ENCODE results near the gene OSBPL10.

GRCh38 chr3:31896026-31896425 is 85.0 kb downstream of the OSBPL10 start:
- TF ChIP-seq POLR2AphosphoS5 (IDR thresholded peaks at IDR 0.05) (no peak), CTCF (IDR thresholded peaks at IDR 0.05) (no peak)

Data from prostate gland (tissue), 2 donors.